Endothelial cell of umbilical vein (primary cell): ENCODE measurements around the gene GTF2A2. TPM values are rescaled to one million over a fixed set of nuclear protein-coding genes. Genes with fewer than 3 reads are reported as not detected.

Experiments
- Bru-seq: library from RNA; stranded (reverse); fragments of 400-500 nt; gene quantifications from one replicate; lab custom pipeline; 2021; lab: Mats Ljungman, UMichigan
- BruChase-seq, 2 experiments: library from RNA; stranded (reverse); fragments of 400-500 nt; gene quantifications; one replicate each; lab custom pipeline; 2021; lab: Mats Ljungman, UMichigan
- BruUV-seq: library from RNA; stranded (reverse); fragments of 400-500 nt; replicated peaks from 2 replicates; lab custom pipeline; 2021; lab: Mats Ljungman, UMichigan
- CTCF ChIA-PET: fragments of 300-600, 350-600 bp; sonication (Branson Sonifier 250); formaldehyde crosslinking; loops from one replicate; lab custom pipeline; 2021; ENCODE audit warnings: antibody characterized with exemption, inconsistent platforms; lab: Charles Lee
- POLR2A ChIA-PET: fragments of 300-600, 350-600 bp; sonication (Branson Sonifier 250); formaldehyde crosslinking; loops from one replicate; lab custom pipeline; 2021; ENCODE audit warnings: antibody characterized with exemption, inconsistent platforms; lab: Charles Lee
- DNase-seq: peaks from one replicate; pipeline ENCODE4 v3.0.0-alpha.2; 2011; ENCODE audit warnings: low read depth, low spot score
- FAIRE-seq: peaks from 2 replicates; lab custom pipeline; 2011; peaks lifted over from hg19 to GRCh38; lab: Jason Lieb, UNC
- H2AFZ ChIP-seq: 2 replicates; pipeline ENCODE4 v1.6.0; 2012; ENCODE audit warnings: low read depth, low read length, control low read depth, inconsistent platforms
- H3K27ac ChIP-seq: 2 replicates; pipeline ENCODE4 v1.5.1; 2011; ENCODE audit warnings: low read depth, mild to moderate bottlenecking, control low read depth, low read length, moderate library complexity; ENCODE audit not compliant: insufficient read depth
- H3K27me3 ChIP-seq, 2 experiments: 2 replicates each; pipeline versions ENCODE4 v1.6.0 to v1.6.1; 2011; ENCODE audit warnings: low read length in 2 of 2, mixed read lengths in 1 of 2; ENCODE audit not compliant: control insufficient read depth in 2 of 2, insufficient read depth in 2 of 2
- H3K36me3 ChIP-seq, 2 experiments: 2 replicates in 1 of 2; 3 replicates in 1 of 2; pipeline ENCODE4 v1.5.1; 2011; ENCODE audit warnings: low read length in 2 of 2, mild to moderate bottlenecking in 1 of 2, moderate library complexity in 1 of 2; ENCODE audit not compliant: control insufficient read depth in 2 of 2, insufficient read depth in 2 of 2; ENCODE audit errors: extremely low read depth in 1 of 2
- H3K4me1 ChIP-seq: 3 replicates; pipeline ENCODE4 v1.5.1; 2011; ENCODE audit warnings: mild to moderate bottlenecking, low read length; ENCODE audit not compliant: control insufficient read depth, insufficient read depth; ENCODE audit errors: extremely low read depth
- H3K4me2 ChIP-seq: 2 replicates; pipeline ENCODE4 v1.6.1; 2011; ENCODE audit warnings: low read length, control low read depth, mixed read lengths; ENCODE audit not compliant: insufficient read depth
- H3K4me3 ChIP-seq, 3 experiments: fragments of 200-600 bp in 1 of 3; sonication (generic), shearing (Covaris generic) in 1 of 3; replicated peaks in 1 of 3; 2 replicates each; pipeline ENCODE4 v1.5.1; 2011 to 2016; ENCODE audit warnings: control low read depth in 3 of 3, low read length in 3 of 3, mild to moderate bottlenecking in 2 of 3, inconsistent platforms in 1 of 3, low read depth in 1 of 3, moderate library complexity in 1 of 3; ENCODE audit not compliant: insufficient read depth in 1 of 3
- H3K79me2 ChIP-seq: 2 replicates; pipeline ENCODE4 v1.6.0; 2012; ENCODE audit warnings: low read length, inconsistent platforms; ENCODE audit not compliant: control insufficient read depth, insufficient read depth
- H3K9ac ChIP-seq: replicated peaks from 2 replicates; pipeline ENCODE3; 2011; ENCODE audit warnings: low read length, control low read depth; ENCODE audit not compliant: insufficient read depth; ENCODE audit errors: extremely low read depth
- H3K9me1 ChIP-seq: replicated peaks from 3 replicates; pipeline ENCODE4 v1.6.0; 2011; ENCODE audit warnings: mild to moderate bottlenecking, low read length; ENCODE audit not compliant: control insufficient read depth, insufficient read depth; ENCODE audit errors: extremely low read depth
- H3K9me3 ChIP-seq: replicated peaks from 2 replicates; pipeline ENCODE4 v1.5.1; 2012; ENCODE audit warnings: low read length, inconsistent platforms; ENCODE audit not compliant: control insufficient read depth, insufficient read depth
- H4K20me1 ChIP-seq: replicated peaks from 2 replicates; pipeline ENCODE3; 2011; ENCODE audit warnings: mild to moderate bottlenecking, low read length; ENCODE audit not compliant: control insufficient read depth, insufficient read depth; ENCODE audit errors: extremely low read depth
- FOS ChIP-seq: IDR thresholded peaks from 2 replicates; pipeline ENCODE4 v1.6.1; 2011; ENCODE audit warnings: mild to moderate bottlenecking, low read length, moderate library complexity, borderline replicate concordance; ENCODE audit not compliant: insufficient read depth
- POLR2A ChIP-seq: IDR thresholded peaks from 2 replicates; pipeline ENCODE4 v1.6.1; 2012; ENCODE audit warnings: low read depth, mild to moderate bottlenecking, control low read depth, low read length
- POLR2AphosphoS5 ChIP-seq: IDR thresholded peaks from 2 replicates; pipeline ENCODE4 v1.6.1; 2012; ENCODE audit warnings: low read depth, mild to moderate bottlenecking, control low read depth, low read length, moderate library complexity; ENCODE audit not compliant: insufficient read depth
- dilution Hi-C: fragments of 300-500 bp; cut with MboI; formaldehyde crosslinking; loops from one replicate; pipeline ENCODE4 v1.15.0; 2019; ENCODE audit warnings: low sequenced_read_pairs; ENCODE audit not compliant: extremely low pct_ligation_motif_present
- intact Hi-C: fragments of 100-400 bp; cut with micrococcal nuclease; formaldehyde crosslinking; loops from one replicate; pipeline ENCODE4 v1.10.0; 2022
- long read RNA-seq: library from polyadenylated mRNA; stranded (forward); transcript quantifications from one replicate; pipeline ENCODE4 v2.0.0, GENCODE V29; 2021
- polyA minus RNA-seq, 3 experiments: library from RNA; depleted of rRNA, polyadenylated mRNA; stranded (reverse); fragments of >200 nt; gene quantifications; 1 replicate in 1 of 3; 2 replicates in 2 of 3; pipeline ENCODE4 v1.2.3, GENCODE V29; 2011
- polyA plus RNA-seq, 4 experiments: library from polyadenylated mRNA; depleted of rRNA in 3 of 4; stranded (reverse) in 3 of 4; unstranded in 1 of 4; fragments of >200 nt; gene quantifications; 2 replicates each; pipeline versions ENCODE4 v1.2.1 to v1.2.3, GENCODE V29; 2011 to 2012; ENCODE audit warnings: missing spikeins in 1 of 4
- total RNA-seq: library from RNA; stranded (reverse); gene quantifications from 2 replicates; pipeline ENCODE4 v1.2.3, GENCODE V29; 2021
- TF ChIP-seq, protein P1 (sequence below), 2 donors: IDR thresholded peaks; 1 replicate in 1 of 2; 2 replicates in 1 of 2; pipeline ENCODE4 v1.5.1; 2011; ENCODE audit warnings: low read length in 2 of 2, mild to moderate bottlenecking in 2 of 2, moderate library complexity in 2 of 2, control low read depth in 1 of 2, inconsistent platforms in 1 of 2, low read depth in 1 of 2; ENCODE audit not compliant: insufficient read depth in 1 of 2; ENCODE audit errors: extremely low read depth in 1 of 2

The GTF2A2 gene, protein sequence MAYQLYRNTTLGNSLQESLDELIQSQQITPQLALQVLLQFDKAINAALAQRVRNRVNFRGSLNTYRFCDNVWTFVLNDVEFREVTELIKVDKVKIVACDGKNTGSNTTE
- total RNA-seq (128 and 139 TPM in 2 replicates), polyA plus RNA-seq (38.6 and 67.9 TPM in 2 replicates), polyA minus RNA-seq (10.7 and 19.3 TPM in 2 replicates), Bru-seq, nascent RNA (percentile 84 among the genes with signal in this experiment), BruChase-seq, experiment 1, labeled RNA remaining after a 6-hour chase (percentile 94 among the genes with signal in this experiment), BruChase-seq, experiment 2, labeled RNA remaining after a 2-hour chase (percentile 83 among the genes with signal in this experiment)
- 36.5 and 37.6 TPM in 2 replicates for polyA plus RNA-seq (2011; cell fraction: cytosol; rRNA removed)
- polyA plus RNA-seq (2011; cell fraction: nucleus; rRNA removed): 12.9 and 19.0 TPM in 2 replicates
- 68.2 and 74.4 TPM in 2 replicates for polyA plus RNA-seq (2012)
- 36.4 TPM for polyA minus RNA-seq (2011; cell fraction: cytosol; rRNA and poly(A)+ RNA removed)
- 7.5 and 8.4 TPM in 2 replicates for polyA minus RNA-seq (2011; cell fraction: nucleus; rRNA and poly(A)+ RNA removed)
- long read RNA-seq, transcript GTF2A2-201 (3 exons, 518 nt): minor isoform, 5 of 300 reads
- long read RNA-seq, transcript GTF2A2-202 (5 exons, 1,582 nt): major isoform, 277 of 300 reads
- long read RNA-seq, partial matches to known transcripts: 0 of 300 reads
- long read RNA-seq, other reads (novel, unspliced or antisense): 10 of 300 reads

DNA sequence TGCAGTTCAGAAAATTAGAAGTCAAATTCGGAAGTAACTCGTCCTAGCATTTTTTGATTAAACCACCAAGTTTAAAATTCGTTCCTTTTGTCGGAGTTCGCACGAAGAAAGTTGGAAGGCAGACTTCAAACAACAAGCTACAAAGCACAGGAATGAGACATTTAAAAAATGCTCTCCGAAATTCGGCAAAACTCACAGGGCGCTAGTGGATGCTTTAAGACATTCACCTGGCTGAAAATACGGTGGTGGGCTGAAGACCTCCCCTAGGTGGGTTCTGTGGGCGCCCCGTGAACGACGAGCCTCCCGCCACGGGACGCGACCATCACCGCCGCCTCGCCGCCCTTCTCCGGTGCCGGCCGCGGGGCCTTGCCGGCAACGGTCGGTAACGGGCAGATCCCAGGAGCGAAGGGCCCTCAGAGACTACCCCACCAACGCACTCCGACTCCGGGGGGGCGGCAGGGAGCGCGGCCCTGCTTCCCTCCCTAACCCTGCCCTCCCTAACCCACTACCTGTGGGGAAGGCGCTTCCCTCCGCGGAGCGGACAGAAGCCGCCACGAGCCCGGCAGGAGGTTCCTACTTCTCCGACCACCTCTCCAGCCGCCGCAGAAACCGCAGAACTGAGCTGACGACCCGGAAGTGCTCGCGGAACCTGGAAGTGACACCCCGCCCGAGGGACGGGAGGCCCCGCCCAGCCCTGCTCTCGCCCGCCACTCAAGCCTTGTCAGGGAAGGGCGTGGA lies at the start of gene GTF2A2:
GTF2A2 (minus strand) TSS at position 619 of the 738 bp plus-strand sequence. CDS start 5,238 bp downstream, outside the sequence.
- H3K27me3 ChIP-seq: no peaks in the 10 kb centered on the region
- dilution Hi-C loops (no loop called here), intact Hi-C loops (loop anchor here (2.0 to 5.0 kb wide), 2 partner anchors 34 to 285 kb away; partner anchors contain the start of gene MYO1E)
- TSS peak; percentile 68 for BruUV-seq
- TF ChIP-seq, protein P1, sequence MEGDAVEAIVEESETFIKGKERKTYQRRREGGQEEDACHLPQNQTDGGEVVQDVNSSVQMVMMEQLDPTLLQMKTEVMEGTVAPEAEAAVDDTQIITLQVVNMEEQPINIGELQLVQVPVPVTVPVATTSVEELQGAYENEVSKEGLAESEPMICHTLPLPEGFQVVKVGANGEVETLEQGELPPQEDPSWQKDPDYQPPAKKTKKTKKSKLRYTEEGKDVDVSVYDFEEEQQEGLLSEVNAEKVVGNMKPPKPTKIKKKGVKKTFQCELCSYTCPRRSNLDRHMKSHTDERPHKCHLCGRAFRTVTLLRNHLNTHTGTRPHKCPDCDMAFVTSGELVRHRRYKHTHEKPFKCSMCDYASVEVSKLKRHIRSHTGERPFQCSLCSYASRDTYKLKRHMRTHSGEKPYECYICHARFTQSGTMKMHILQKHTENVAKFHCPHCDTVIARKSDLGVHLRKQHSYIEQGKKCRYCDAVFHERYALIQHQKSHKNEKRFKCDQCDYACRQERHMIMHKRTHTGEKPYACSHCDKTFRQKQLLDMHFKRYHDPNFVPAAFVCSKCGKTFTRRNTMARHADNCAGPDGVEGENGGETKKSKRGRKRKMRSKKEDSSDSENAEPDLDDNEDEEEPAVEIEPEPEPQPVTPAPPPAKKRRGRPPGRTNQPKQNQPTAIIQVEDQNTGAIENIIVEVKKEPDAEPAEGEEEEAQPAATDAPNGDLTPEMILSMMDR (IDR thresholded peaks at IDR 0.05; ENCODE audit: extremely low read depth in 1 of 2, insufficient read depth in 1 of 2, low read depth in 1 of 2, low read length in 2 of 2): no peak
- peak; percentile 96 for TF ChIP-seq POLR2A
- no peak for TF ChIP-seq FOS
- peak; percentile 95 for TF ChIP-seq POLR2AphosphoS5
- H3K4me1 ChIP-seq: peaks cover 14% of the 10 kb centered on the region
- FAIRE-seq (peak; percentile 78), DNase-seq (peak; percentile 95)
- peaks cover 43% of the 10 kb centered on the region for H3K79me2 ChIP-seq
- ChIA-PET CTCF (interaction anchor here (0.6 to 1.8 kb wide), 6 partner anchors 8 to 670 kb away, joined by 3 to 8 read pairs (median 4); no protein-coding TSS in a partner anchor), POLR2A (interaction anchor here (0.6 to 0.7 kb wide), 4 partner anchors 8 to 68 kb away, joined by 3 to 4 read pairs (median 4); no protein-coding TSS in a partner anchor)
- peaks cover 2 to 3% of the 10 kb centered on the region in 2 experiments for H3K36me3 ChIP-seq
- peak within 1 kb of the TSS; percentile 97 for H3K9ac ChIP-seq
- peak within 1 kb of the TSS; percentile 99 for H3K4me2 ChIP-seq
- H3K9me1 ChIP-seq: no peaks in the 10 kb centered on the region
- no peaks in the 10 kb centered on the region for H3K9me3 ChIP-seq
- peak within 1 kb of the TSS; percentile 60 for H2AFZ ChIP-seq
- peak within 1 kb of the TSS; percentile 57 for H3K27ac ChIP-seq
- peak within 1 kb of the TSS; percentile 52 to 98 (median 90) for H3K4me3 ChIP-seq
- H4K20me1 ChIP-seq: peaks cover 7% of the 10 kb centered on the region
